H1 (cell line): ENCODE data around the gene DYRK2. TPM values are rescaled to one million over a fixed set of nuclear protein-coding genes. Genes with fewer than 3 reads are reported as not detected.

Experiments used
- CTCF ChIA-PET: fragments of 300-600 bp; sonication (Branson Sonifier 250); formaldehyde crosslinking; loops from one replicate; lab custom pipeline; 2021; ENCODE audit not compliant: partially characterized antibody; lab: Charles Lee
- POLR2A ChIA-PET: fragments of 300-600 bp; sonication (Branson Sonifier 250); formaldehyde crosslinking; loops from one replicate; lab custom pipeline; 2021; ENCODE audit warnings: inconsistent platforms; ENCODE audit not compliant: partially characterized antibody; lab: Charles Lee
- DNase-seq, 2 experiments: peaks; one replicate each; pipeline versions ENCODE4 v3.0.0 to v3.0.0-alpha.2; 2010 to 2022; ENCODE audit warnings: low spot score in 2 of 2, low read depth in 1 of 2, mixed read lengths in 1 of 2
- FAIRE-seq: peaks from 2 replicates; lab custom pipeline; 2011; peaks lifted over from hg19 to GRCh38; lab: Jason Lieb, UNC
- H2AFZ ChIP-seq: 2 replicates; pipeline ENCODE4 v1.8.1; 2012; ENCODE audit warnings: low read length, inconsistent platforms
- H2AK5ac ChIP-seq: 2 replicates; pipeline ENCODE4 v1.6.1; 2013; ENCODE audit warnings: low read depth, low read length
- H2BK120ac ChIP-seq: replicated peaks from 2 replicates; pipeline ENCODE3; 2013; ENCODE audit warnings: low read depth, low read length, inconsistent platforms
- H2BK12ac ChIP-seq: 2 replicates; pipeline ENCODE4 v1.6.1; 2013; ENCODE audit warnings: low read depth, low read length
- H2BK15ac ChIP-seq: 2 replicates; pipeline ENCODE4 v1.6.1; 2013; ENCODE audit warnings: low read length
- H2BK20ac ChIP-seq: 2 replicates; pipeline ENCODE4 v1.6.1; 2013; ENCODE audit warnings: low read length
- H2BK5ac ChIP-seq: 2 replicates; pipeline ENCODE4 v1.6.1; 2013; ENCODE audit warnings: low read depth, low read length
- H3K14ac ChIP-seq: 2 replicates; pipeline ENCODE4 v1.6.1; 2013; ENCODE audit warnings: inconsistent platforms; ENCODE audit not compliant: insufficient read length
- H3K18ac ChIP-seq: 2 replicates; pipeline ENCODE4 v1.6.1; 2013; ENCODE audit warnings: low read length; ENCODE audit errors: extremely low read depth
- H3K23ac ChIP-seq: 2 replicates; pipeline ENCODE4 v1.6.1; 2013; ENCODE audit warnings: inconsistent platforms; ENCODE audit not compliant: insufficient read length
- H3K23me2 ChIP-seq: 2 replicates; pipeline ENCODE4 v1.6.1; 2013; ENCODE audit warnings: low read depth, low read length
- H3K27ac ChIP-seq: 2 replicates; pipeline ENCODE4 v1.6.1; 2011; ENCODE audit warnings: low read depth, low read length, inconsistent platforms
- H3K27me3 ChIP-seq, 4 experiments: replicated peaks in 1 of 4; 1 replicate in 1 of 4; 2 replicates in 3 of 4; pipeline versions ENCODE4 v1.6.1 to v1.8.1; 2011 to 2013; ENCODE audit warnings: low read length in 3 of 4, mild to moderate bottlenecking in 3 of 4, inconsistent platforms in 2 of 4, mixed read lengths in 2 of 4, moderate library complexity in 1 of 4; ENCODE audit not compliant: control insufficient read depth in 3 of 4, insufficient read depth in 3 of 4; ENCODE audit errors: extremely low read depth in 1 of 4
- H3K36me3 ChIP-seq, 4 experiments: 2 replicates each; pipeline versions ENCODE4 v1.6.1 to v1.8.1; 2011 to 2013; ENCODE audit warnings: mild to moderate bottlenecking in 4 of 4, low read length in 3 of 4, moderate library complexity in 2 of 4, control low read depth in 1 of 4, inconsistent platforms in 1 of 4; ENCODE audit not compliant: insufficient read depth in 4 of 4, control insufficient read depth in 2 of 4
- H3K4ac ChIP-seq: replicated peaks from 2 replicates; pipeline ENCODE3; 2013; ENCODE audit warnings: low read length, low read depth, mixed read lengths, inconsistent platforms; ENCODE audit not compliant: insufficient read length
- H3K4me1 ChIP-seq, 4 experiments: replicated peaks in 1 of 4; 1 replicate in 1 of 4; 2 replicates in 3 of 4; pipeline versions ENCODE4 v1.6.1 to v1.8.1; 2011 to 2013; ENCODE audit warnings: low read length in 3 of 4, inconsistent platforms in 2 of 4, mixed read lengths in 1 of 4; ENCODE audit not compliant: insufficient read depth in 4 of 4, control insufficient read depth in 3 of 4
- H3K4me2 ChIP-seq, 2 experiments: 2 replicates each; pipeline versions ENCODE4 v1.6.1 to v1.8.1; 2011 to 2013; ENCODE audit warnings: low read depth in 2 of 2, low read length in 2 of 2, control low read depth in 1 of 2, inconsistent platforms in 1 of 2, mild to moderate bottlenecking in 1 of 2; ENCODE audit not compliant: insufficient read depth in 1 of 2
- H3K4me3 ChIP-seq, 4 experiments: fragments of 200-600, 300-600 bp in 1 of 4; sonication (generic), shearing (Covaris generic), sonication (Bioruptor Twin) in 1 of 4; 2 replicates each; pipeline versions ENCODE4 v1.5.1 to v1.8.1; 2011 to 2016; ENCODE audit warnings: low read length in 4 of 4, low read depth in 3 of 4, control low read depth in 2 of 4, inconsistent platforms in 2 of 4, mild to moderate bottlenecking in 2 of 4, mixed read lengths in 1 of 4, moderate library complexity in 1 of 4; ENCODE audit not compliant: insufficient read depth in 2 of 4; ENCODE audit errors: extremely low read depth in 1 of 4
- H3K56ac ChIP-seq: replicated peaks from 2 replicates; pipeline ENCODE3; 2013; ENCODE audit warnings: low read depth, mild to moderate bottlenecking, mixed read lengths, low read length, inconsistent platforms; ENCODE audit not compliant: insufficient read length
- H3K79me1 ChIP-seq: 2 replicates; pipeline ENCODE4 v1.6.1; 2013; ENCODE audit warnings: low read depth, low read length, control low read depth
- H3K79me2 ChIP-seq, 2 experiments: 2 replicates each; pipeline versions ENCODE4 v1.6.1 to v1.8.1; 2012 to 2013; ENCODE audit warnings: low read length in 2 of 2, mild to moderate bottlenecking in 2 of 2, inconsistent platforms in 1 of 2; ENCODE audit not compliant: insufficient read depth in 2 of 2, control insufficient read depth in 1 of 2
- H3K9ac ChIP-seq, 4 experiments: replicated peaks in 1 of 4; 1 replicate in 1 of 4; 2 replicates in 3 of 4; pipeline versions ENCODE4 v1.6.1 to v1.8.1; 2011 to 2013; ENCODE audit warnings: low read depth in 3 of 4, low read length in 3 of 4, control low read depth in 2 of 4, mild to moderate bottlenecking in 2 of 4, moderate library complexity in 2 of 4, inconsistent platforms in 1 of 4; ENCODE audit errors: extremely low read depth in 1 of 4
- H3K9me3 ChIP-seq, 2 experiments: 2 replicates each; pipeline versions ENCODE4 v1.6.1 to v1.8.1; 2012 to 2013; ENCODE audit warnings: mild to moderate bottlenecking in 2 of 2, moderate library complexity in 2 of 2, control low read depth in 1 of 2, inconsistent platforms in 1 of 2, low read depth in 1 of 2, low read length in 1 of 2, mixed read lengths in 1 of 2; ENCODE audit not compliant: insufficient read depth in 2 of 2
- H4K20me1 ChIP-seq, 2 experiments: replicated peaks in 1 of 2; 2 replicates each; pipeline versions ENCODE3 to v1.8.1; 2011 to 2013; ENCODE audit warnings: inconsistent platforms in 2 of 2, low read length in 2 of 2, mild to moderate bottlenecking in 1 of 2; ENCODE audit not compliant: insufficient read depth in 2 of 2, control insufficient read depth in 1 of 2
- H4K5ac ChIP-seq: 2 replicates; pipeline ENCODE4 v1.6.1; 2013; ENCODE audit warnings: low read length, low read depth, mixed read lengths, inconsistent platforms; ENCODE audit not compliant: insufficient read length
- H4K8ac ChIP-seq: 2 replicates; pipeline ENCODE4 v1.8.0; 2013; ENCODE audit warnings: mild to moderate bottlenecking, moderate library complexity, low read length, inconsistent platforms; ENCODE audit not compliant: insufficient read depth; ENCODE audit errors: extremely low read depth
- H4K91ac ChIP-seq: replicated peaks from 2 replicates; pipeline ENCODE3; 2013; ENCODE audit warnings: low read length, mixed read lengths, inconsistent platforms; ENCODE audit not compliant: insufficient read length
- CHD1 ChIP-seq: IDR thresholded peaks from 2 replicates; pipeline ENCODE4 v1.6.1; 2012; ENCODE audit warnings: low read depth, low read length, improper control_type of control experiment
- GTF2F1 ChIP-seq: IDR thresholded peaks from 2 replicates; pipeline ENCODE4 v1.6.1; 2012; ENCODE audit warnings: low read depth, low read length, improper control_type of control experiment, borderline replicate concordance
- HDAC2 ChIP-seq, 2 experiments: fragments of 300-600 bp in 1 of 2; sonication (generic) in 1 of 2; IDR thresholded peaks; 2 replicates each; pipeline ENCODE4 v1.6.1; 2011 to 2012; ENCODE audit warnings: low read depth in 2 of 2, low read length in 2 of 2, mild to moderate bottlenecking in 2 of 2, moderate library complexity in 2 of 2, borderline replicate concordance in 1 of 2, inconsistent platforms in 1 of 2
- KDM1A ChIP-seq: fragments of 200-600, 300-600 bp; sonication (generic); IDR thresholded peaks from 2 replicates; pipeline ENCODE4 v1.7.1; 2016; ENCODE audit warnings: mild to moderate bottlenecking, low read length, borderline replicate concordance
- MAFK ChIP-seq: IDR thresholded peaks from 2 replicates; pipeline ENCODE4 v1.6.1; 2012; ENCODE audit warnings: low read depth, mild to moderate bottlenecking, improper control_type of control experiment, low read length
- RAD21 ChIP-seq, 2 experiments: IDR thresholded peaks in 1 of 2; conservative IDR thresholded peaks in 1 of 2; 2 replicates each; pipeline ENCODE4 v1.6.1; 2011; ENCODE audit warnings: low read depth in 2 of 2, low read length in 2 of 2, improper control_type of control experiment in 1 of 2, inconsistent platforms in 1 of 2, mild to moderate bottlenecking in 1 of 2, moderate library complexity in 1 of 2
- SAP30 ChIP-seq: fragments of 300-600 bp; sonication (generic); IDR thresholded peaks from 2 replicates; pipeline ENCODE4 v1.7.1; 2012; ENCODE audit warnings: low read length, moderate library complexity, mild to moderate bottlenecking, inconsistent platforms; ENCODE audit not compliant: insufficient read depth, insufficient replicate concordance
- SUZ12 ChIP-seq: fragments of 200-600 bp; sonication (generic); IDR thresholded peaks from 2 replicates; pipeline ENCODE4 v1.6.1; 2012; ENCODE audit warnings: mild to moderate bottlenecking, inconsistent platforms, low read length, moderate library complexity, mixed read lengths
- TAF7 ChIP-seq: optimal IDR thresholded peaks from 2 replicates; pipeline ENCODE3; 2011; ENCODE audit warnings: low read depth, mild to moderate bottlenecking, inconsistent platforms, low read length, moderate library complexity, borderline replicate concordance
- WGBS, 2 experiments: shearing (Covaris generic) in 1 of 2; methylation state at CpG; one replicate each; pipeline versions ENCODE4 v1.1.6 to v1.1.7; 2013 to 2015; ENCODE audit warnings: low lambda C conversion rate in 2 of 2, mixed read lengths in 2 of 2, inconsistent platforms in 1 of 2, low coverage in 1 of 2, missing lambda C conversion rate in 1 of 2; ENCODE audit not compliant: insufficient replicate concordance in 2 of 2, insufficient coverage in 1 of 2, insufficient read length in 1 of 2; ENCODE audit errors: extremely low coverage in 1 of 2, missing lambda C conversion rate in 1 of 2; 5-methylcytosine and 5-hydroxymethylcytosine counted together
- polyA plus RNA-seq, 7 experiments: library from polyadenylated mRNA; depleted of rRNA in 3 of 7; stranded (reverse) in 5 of 7; unstranded in 2 of 7; fragments of >200 nt in 5 of 7; fragments of 200-250 nt in 2 of 7; gene quantifications; 1 replicate in 5 of 7; 2 replicates in 1 of 7; 4 replicates in 1 of 7; pipeline versions ENCODE4 v1.2.1 to v1.2.3, GENCODE V29; 2011 to 2013; ENCODE audit warnings: missing spikeins in 2 of 7, mixed read lengths in 2 of 7
- total RNA-seq: library from RNA; stranded (reverse); fragmentation: NEBNext Ultra II Directional; extraction: Animal tissue kit (Norgen Biotek cat#: 25700); gene quantifications from 2 replicates; pipeline ENCODE4 v1.2.1, GENCODE V29; 2021
- TF ChIP-seq, protein P1 (sequence below): IDR thresholded peaks from 2 replicates; pipeline ENCODE4 v1.6.1; 2012; ENCODE audit warnings: inconsistent platforms

The DYRK2 gene
- total and polyA plus RNA-seq, 2 of the 8 experiments (the other 6 are each of a cell fraction or from before 2014, with no cell fraction given): 11.2 to 31.6 TPM

DNA sequence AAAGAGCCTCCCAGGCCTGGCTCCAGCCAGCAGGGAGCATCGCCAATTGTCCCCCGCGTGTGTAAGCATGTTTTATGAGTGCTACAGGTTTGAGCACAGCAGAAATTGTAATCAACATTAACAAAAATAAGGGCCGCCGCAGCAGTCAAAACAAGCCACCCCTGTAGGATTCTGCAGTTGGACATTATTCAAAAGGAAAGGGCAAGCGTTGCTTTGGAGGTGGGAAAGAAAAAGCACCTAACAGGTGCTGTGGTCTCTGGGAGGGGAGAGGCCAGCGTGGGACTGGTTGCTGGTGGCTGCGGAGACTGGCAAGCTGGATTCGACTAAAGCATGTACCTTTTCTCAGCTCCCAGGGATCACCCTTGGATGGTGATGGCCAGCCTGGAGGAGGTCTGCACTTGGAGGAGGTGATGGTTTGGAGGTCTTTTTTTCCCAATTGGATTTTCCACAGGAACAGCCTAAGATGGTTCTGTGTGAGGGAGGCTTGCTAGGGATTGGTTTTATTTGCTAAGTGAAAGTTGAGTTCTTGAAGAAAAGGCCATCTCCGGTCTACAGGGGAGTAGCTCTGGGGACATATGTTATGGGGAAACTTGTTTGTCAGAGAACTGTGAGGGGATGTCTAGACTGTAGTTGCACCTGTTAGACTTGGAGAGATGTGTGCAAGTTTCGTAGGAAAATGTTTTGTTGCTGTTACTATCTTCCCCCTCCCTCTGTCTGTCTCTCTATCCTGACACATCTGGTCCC is 2.0 kb downstream of the DYRK2 start:
- Histone ChIP-seq H3K18ac (0 out of 2 replicates have a peak overlapping the region, but pooled peaks have one; percentile 21), H3K4me3 (peak overlapping the region; percentile 79 to 99 (median 92)), H3K23ac (no peak overlapping the region), H2BK12ac (0 out of 2 replicates have a peak overlapping the region, but pooled peaks have one; percentile 28), H2AK5ac (0 out of 2 replicates have a peak overlapping the region, but pooled peaks have one; percentile 39), H4K91ac (peak overlapping the region; percentile 68), H3K9ac (peak overlapping the region in 3 of 4 experiments; percentile 80 to 88 (median 88); a peak in 5 of 7 replicates), H4K5ac (no peak overlapping the region), H3K4me1 (peaks cover 0 to 14% (median 11%) of the 10 kb centered on the region in 4 experiments; a peak in 4 of 7 replicates), H2BK20ac (no peak overlapping the region), H3K9me3 (no peaks in the 10 kb centered on the region), H4K8ac (no peak overlapping the region; the same call in 1 of the 2 replicates), H2BK5ac (no peak overlapping the region), H3K56ac (peak overlapping the region; percentile 37), H3K27ac (no peak overlapping the region), H2BK15ac (no peak overlapping the region), H4K20me1 (peaks cover 12 to 18% of the 10 kb centered on the region in 2 experiments), H3K4ac (no peak overlapping the region), H3K79me1 (peaks cover 13% of the 10 kb centered on the region), H3K4me2 (peak overlapping the region; percentile 85 to 93), H3K23me2 (peaks cover 13% of the 10 kb centered on the region), H3K79me2 (peaks cover 34 to 64% of the 10 kb centered on the region in 2 experiments), H3K36me3 (peaks cover 0 to 10% (median 0%) of the 10 kb centered on the region in 4 experiments; a peak in 2 of 8 replicates), H2BK120ac (no peak overlapping the region), H3K14ac (no peak overlapping the region), H3K27me3 (no peaks in the 10 kb centered on the region), H2AFZ (no peak overlapping the region)
- no peak for FAIRE-seq
- ChIA-PET CTCF (interaction anchor here (1.5 to 2.2 kb wide), 2 partner anchors 292 to 294 kb away, joined by 4 to 8 read pairs; no protein-coding TSS in a partner anchor), POLR2A (interaction anchor here (0.8 to 2.0 kb wide), 5 partner anchors 9 to 122 kb away, joined by 3 to 5 read pairs (median 4); no protein-coding TSS in a partner anchor)
- WGBS, 2 experiments: 24% methylated on average over 11 of the region's 11 CpGs; no CpG with 5 or more reads in 1 of the 2 experiments
- DNase-seq: no peak
- TF ChIP-seq SUZ12: no peak
- TF ChIP-seq MAFK: no peak
- no peak for TF ChIP-seq RAD21 (IDR thresholded peaks at IDR 0.05 in 1 of 2, conservative IDR thresholded peaks at IDR 0.05 in 1 of 2; ENCODE audit: low read depth in 2 of 2, low read length in 2 of 2)
- no peak for TF ChIP-seq HDAC2 (IDR thresholded peaks at IDR 0.05; ENCODE audit: borderline replicate concordance in 1 of 2, low read depth in 2 of 2, low read length in 2 of 2)
- TF ChIP-seq, protein P1, sequence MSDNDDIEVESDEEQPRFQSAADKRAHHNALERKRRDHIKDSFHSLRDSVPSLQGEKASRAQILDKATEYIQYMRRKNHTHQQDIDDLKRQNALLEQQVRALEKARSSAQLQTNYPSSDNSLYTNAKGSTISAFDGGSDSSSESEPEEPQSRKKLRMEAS: no peak
- no peak for TF ChIP-seq TAF7
- TF ChIP-seq KDM1A: no peak
- no peak for TF ChIP-seq CHD1
- TF ChIP-seq GTF2F1: no peak
- TF ChIP-seq SAP30: no peak
